HepG2 (cell line): ENCODE results near the gene JUND. TPM values are rescaled to one million over a fixed set of nuclear protein-coding genes. Genes with fewer than 3 reads are reported as not detected.

ENCODE experiments used
- BATF2 ChIP-seq: sonication (generic); formaldehyde crosslinking; IDR thresholded peaks from 2 replicates; pipeline ENCODE4 v1.8.0; 2022; ENCODE audit warnings: mild to moderate bottlenecking, missing genetic modification reagents, moderate library complexity
- CC2D1A ChIP-seq: sonication (generic); formaldehyde crosslinking; IDR thresholded peaks from 2 replicates; pipeline ENCODE4 v1.8.1; 2023; ENCODE audit warnings: mild to moderate bottlenecking, missing genetic modification reagents
- FOXK2 ChIP-seq: fragments of 450-650 bp; IDR thresholded peaks from 2 replicates; pipeline ENCODE4 v1.6.1; 2016
- HNF1B ChIP-seq: sonication (generic); formaldehyde crosslinking; IDR thresholded peaks from 2 replicates; pipeline ENCODE4 v1.5.1; 2020; ENCODE audit warnings: mild to moderate bottlenecking, moderate library complexity, missing genetic modification reagents
- IKZF4 ChIP-seq: sonication (generic); formaldehyde crosslinking; IDR thresholded peaks from 2 replicates; pipeline ENCODE4 v1.5.1; 2020; ENCODE audit warnings: borderline replicate concordance, mild to moderate bottlenecking, low read depth, missing genetic modification reagents; ENCODE audit errors: not compliant biosample characterization
- KDM1A ChIP-seq: IDR thresholded peaks from 2 replicates; pipeline ENCODE4 v1.6.1; 2016; ENCODE audit warnings: missing compliant biosample characterization
- KDM5A ChIP-seq: fragments of 200-600 bp; sonication (generic); IDR thresholded peaks from 2 replicates; pipeline ENCODE4 v1.7.0; 2018; ENCODE audit warnings: antibody characterized with exemption, mild to moderate bottlenecking, low read length, borderline replicate concordance
- LBX2 ChIP-seq: sonication (generic); formaldehyde crosslinking; IDR thresholded peaks from 2 replicates; pipeline ENCODE4 v1.5.0; 2020; ENCODE audit warnings: missing genetic modification reagents, mild to moderate bottlenecking, borderline replicate concordance
- MED13 ChIP-seq: sonication (generic); formaldehyde crosslinking; IDR thresholded peaks from 2 replicates; pipeline ENCODE4 v1.5.0; 2020; ENCODE audit warnings: missing genetic modification reagents
- MYPOP ChIP-seq: sonication (generic); formaldehyde crosslinking; IDR thresholded peaks from 2 replicates; pipeline ENCODE4 v1.8.1; 2023; ENCODE audit warnings: mild to moderate bottlenecking, moderate library complexity, missing genetic modification reagents
- RBFOX2 ChIP-seq: fragments of 200-400 bp; formaldehyde crosslinking; IDR thresholded peaks from 2 replicates; pipeline ENCODE4 v1.6.1; 2017; ENCODE audit warnings: low read depth, mild to moderate bottlenecking, low read length
- RFXAP ChIP-seq: sonication (generic); formaldehyde crosslinking; IDR thresholded peaks from 2 replicates; pipeline ENCODE4 v1.4.0; 2020; ENCODE audit warnings: missing genetic modification reagents, borderline replicate concordance
- SKI ChIP-seq: fragments of 450-650 bp; IDR thresholded peaks from one replicate; pipeline ENCODE4 v1.6.1; 2018; ENCODE audit warnings: mild to moderate bottlenecking; ENCODE audit not compliant: partially characterized antibody
- SMC3 ChIP-seq: IDR thresholded peaks from 2 replicates; pipeline ENCODE4 v1.6.1; 2011; ENCODE audit warnings: low read length, improper control_type of control experiment
- SNAI1 ChIP-seq: sonication (generic); formaldehyde crosslinking; IDR thresholded peaks from 2 replicates; pipeline ENCODE4 v1.5.0; 2020; ENCODE audit warnings: mild to moderate bottlenecking, missing genetic modification reagents, borderline replicate concordance
- TP53 ChIP-seq: sonication (generic); formaldehyde crosslinking; conservative IDR thresholded peaks from 2 replicates; pipeline ENCODE4 v1.4.0; 2020; ENCODE audit warnings: missing genetic modification reagents
- TRIM22 ChIP-seq: fragments of 450-650 bp; IDR thresholded peaks from 2 replicates; pipeline ENCODE4 v1.6.1; 2017
- YEATS2 ChIP-seq: sonication (generic); formaldehyde crosslinking; IDR thresholded peaks from 2 replicates; pipeline ENCODE4 v1.4.0; 2020; ENCODE audit warnings: missing genetic modification reagents, borderline replicate concordance
- ZNF34 ChIP-seq: sonication (generic); formaldehyde crosslinking; IDR thresholded peaks from 2 replicates; pipeline ENCODE4 v1.4.0; 2020; ENCODE audit warnings: mild to moderate bottlenecking, missing genetic modification reagents, borderline replicate concordance
- ZNF44 ChIP-seq: sonication (generic); formaldehyde crosslinking; IDR thresholded peaks from 2 replicates; pipeline ENCODE4 v1.5.1; 2020; ENCODE audit warnings: mild to moderate bottlenecking, missing genetic modification reagents
- ZNF441 ChIP-seq: sonication (generic); formaldehyde crosslinking; IDR thresholded peaks from 2 replicates; pipeline ENCODE4 v1.7.0; 2021; ENCODE audit warnings: missing genetic modification reagents, borderline replicate concordance
- ZNF614 ChIP-seq: IDR thresholded peaks from 2 replicates; pipeline ENCODE4 v1.6.1; 2018; ENCODE audit warnings: missing biosample characterization, missing genetic modification reagents, inconsistent platforms, borderline replicate concordance
- ZNF816 ChIP-seq: sonication (generic); formaldehyde crosslinking; IDR thresholded peaks from 2 replicates; pipeline ENCODE4 v1.8.0; 2022; ENCODE audit warnings: missing genetic modification reagents, mild to moderate bottlenecking, borderline replicate concordance
- ZNF878 ChIP-seq: sonication (generic); formaldehyde crosslinking; IDR thresholded peaks from 2 replicates; pipeline ENCODE4 v1.8.1; 2023; ENCODE audit warnings: mild to moderate bottlenecking, missing genetic modification reagents, moderate library complexity
- ZNF883 ChIP-seq: sonication (generic); formaldehyde crosslinking; IDR thresholded peaks from 2 replicates; pipeline ENCODE4 v1.5.1; 2020; ENCODE audit warnings: mild to moderate bottlenecking, missing genetic modification reagents; ENCODE audit errors: not compliant biosample characterization
- polyA plus RNA-seq, 8 experiments: library from polyadenylated mRNA; depleted of rRNA in 3 of 8; stranded (reverse) in 7 of 8; unstranded in 1 of 8; fragments of >200 nt; fragmentation: Illumina TruSeq in 4 of 8; extraction: Trizol in 4 of 8; gene quantifications; 2 replicates each; pipeline versions ENCODE4 v1.2.1 to v1.2.3, GENCODE V29; 2011 to 2016; ENCODE audit warnings: low read depth in 4 of 8, missing spikeins in 1 of 8, mixed read lengths in 1 of 8; ENCODE audit not compliant: insufficient read depth in 1 of 8
- total RNA-seq, 5 experiments: library from RNA; depleted of rRNA; stranded (reverse); fragments of >200 nt; fragmentation: Illumina TruSeq; extraction: Trizol; gene quantifications; 2 replicates each; pipeline ENCODE4 v1.2.3, GENCODE V29; 2016; ENCODE audit warnings: low read depth in 1 of 5

The JUND gene
- total and polyA plus RNA-seq, 2 of the 13 experiments (the other 11 are each of a cell fraction or from before 2014, with no cell fraction given) = 41.2 to 59.8 TPM

GRCh38 chr19:18291590-18292461, 10.4 kb upstream of the JUND start (continued):
- 0 out of 2 replicates have a peak, but pooled peaks have one; percentile 41 for TF ChIP-seq HNF1B
- TF ChIP-seq KDM1A (CRISPR knock-in tag) = no peak
- peak; percentile 71 for TF ChIP-seq SKI
- TF ChIP-seq IKZF4 (CRISPR knock-in tag) = no peak
- TF ChIP-seq LBX2 = no peak
- TF ChIP-seq SNAI1 (CRISPR knock-in tag) = no peak
- no peak for TF ChIP-seq ZNF441 (CRISPR knock-in tag)
- no peak for TF ChIP-seq YEATS2 (CRISPR knock-in tag)
- TF ChIP-seq ZNF44 (CRISPR knock-in tag) = no peak
- no peak for TF ChIP-seq FOXK2
- 0 out of 2 replicates have a peak, but pooled peaks have one; percentile 6 for TF ChIP-seq MED13 (CRISPR knock-in tag)
- no peak for TF ChIP-seq KDM5A
- TF ChIP-seq TP53 (CRISPR knock-in tag) = no peak
- TF ChIP-seq MYPOP (CRISPR knock-in tag) = 0 out of 2 replicates have a peak, but pooled peaks have one; percentile 62
- 0 out of 2 replicates have a peak, but pooled peaks have one; percentile 64 for TF ChIP-seq BATF2
- TF ChIP-seq ZNF614 = no peak
- peak; percentile 65 for TF ChIP-seq RBFOX2
- TF ChIP-seq ZNF878 (CRISPR knock-in tag) = peak; percentile 39; the same call in 1 of the 2 replicates
- TF ChIP-seq CC2D1A (CRISPR knock-in tag) = no peak
- peak; percentile 76 for TF ChIP-seq ZNF883 (CRISPR knock-in tag)
- TF ChIP-seq ZNF34 (CRISPR knock-in tag) = 0 out of 2 replicates have a peak, but pooled peaks have one; percentile 61
- TF ChIP-seq RFXAP (CRISPR knock-in tag) = no peak
- no peak for TF ChIP-seq TRIM22
- TF ChIP-seq ZNF816 = 0 out of 2 replicates have a peak, but pooled peaks have one; percentile 54
- TF ChIP-seq SMC3 = no peak
